ENCODE results near the gene FEZ2.

FEZ2 gene

GRCh38 chr2:36528274-36528673, 69.7 kb downstream of the FEZ2 start:
- Histone ChIP-seq H2BK120ac (ENCODE audit: insufficient read depth, low read length, poor library complexity) (no peak overlapping the region), H3K9ac (ENCODE audit: low read length) (no peak overlapping the region), H2AFZ (ENCODE audit: insufficient read depth, low read length, poor library complexity) (no peak overlapping the region), H3K79me2 (ENCODE audit: control insufficient read depth, insufficient read depth, low read length, poor library complexity) (no peaks in the 10 kb centered on the region), H3K27ac (ENCODE audit: low read depth, low read length) (no peak overlapping the region), H2AK5ac (ENCODE audit: low read length) (no peak overlapping the region), H3K9me3 (ENCODE audit: insufficient read depth, low read depth, low read length) (no peaks in the 10 kb centered on the region), H3K4ac (ENCODE audit: low read depth, low read length) (no peak overlapping the region), H3K36me3 (ENCODE audit: control insufficient read depth in 1 of 2, insufficient read depth in 2 of 2, low read length in 2 of 2) (peaks cover 11 to 24% of the 10 kb centered on the region in 2 experiments), H4K8ac (ENCODE audit: low read depth, low read length) (no peak overlapping the region), H4K12ac (ENCODE audit: low read depth, low read length) (no peak overlapping the region), H3K23ac (ENCODE audit: low read length) (no peak overlapping the region), H3K18ac (ENCODE audit: low read length) (no peak overlapping the region), H2BK12ac (ENCODE audit: low read length) (no peak overlapping the region), H4K91ac (ENCODE audit: low read depth, low read length) (no peak overlapping the region), H3K14ac (ENCODE audit: low read length) (no peak overlapping the region), H3K4me2 (ENCODE audit: low read length) (no peak overlapping the region), H3K4me3 (ENCODE audit: low read depth, low read length) (no peak overlapping the region), H2BK5ac (ENCODE audit: low read depth, low read length, poor library complexity) (no peak overlapping the region), H3K79me1 (ENCODE audit: low read length) (no peaks in the 10 kb centered on the region), H3K4me1 (ENCODE audit: control insufficient read depth in 1 of 2, insufficient read depth in 2 of 2, low read length in 2 of 2) (no peaks in the 10 kb centered on the region), H3K27me3 (ENCODE audit: insufficient read depth, low read length) (no peaks in the 10 kb centered on the region)
- DNase-seq, result no peak
- no CpG with 5 or more reads among the region's 4 CpGs for WGBS (ENCODE audit: extremely low coverage, insufficient coverage, insufficient read length)

- Histone ChIP-seq H2BK120ac (ENCODE audit: insufficient read depth, low read length, poor library complexity) (no peak overlapping the region), H3K4me3 (ENCODE audit: low read depth, low read length) (no peak overlapping the region), H2BK12ac (ENCODE audit: low read length) (no peak overlapping the region), H4K8ac (ENCODE audit: low read depth, low read length) (no peak overlapping the region), H3K18ac (ENCODE audit: low read length) (no peak overlapping the region), H3K14ac (ENCODE audit: low read length) (no peak overlapping the region), H4K91ac (ENCODE audit: low read depth, low read length) (no peak overlapping the region), H3K36me3 (ENCODE audit: control insufficient read depth in 1 of 2, insufficient read depth in 2 of 2, low read length in 2 of 2) (peaks cover 11 to 27% of the 10 kb centered on the region in 2 experiments), H3K27me3 (ENCODE audit: insufficient read depth, low read length) (no peaks in the 10 kb centered on the region), H3K4me1 (ENCODE audit: control insufficient read depth in 1 of 2, insufficient read depth in 2 of 2, low read length in 2 of 2) (no peaks in the 10 kb centered on the region), H2BK5ac (ENCODE audit: low read depth, low read length, poor library complexity) (no peak overlapping the region), H2AK5ac (ENCODE audit: low read length) (no peak overlapping the region), H3K27ac (ENCODE audit: low read depth, low read length) (no peak overlapping the region), H3K9ac (ENCODE audit: low read length) (no peak overlapping the region), H4K12ac (ENCODE audit: low read depth, low read length) (no peak overlapping the region), H3K23ac (ENCODE audit: low read length) (no peak overlapping the region), H3K4ac (ENCODE audit: low read depth, low read length) (no peak overlapping the region), H3K4me2 (ENCODE audit: low read length) (no peak overlapping the region), H3K9me3 (ENCODE audit: insufficient read depth, low read depth, low read length) (no peaks in the 10 kb centered on the region), H2AFZ (ENCODE audit: insufficient read depth, low read length, poor library complexity) (no peak overlapping the region), H3K79me2 (ENCODE audit: control insufficient read depth, insufficient read depth, low read length, poor library complexity) (no peaks in the 10 kb centered on the region), H3K79me1 (ENCODE audit: low read length) (no peaks in the 10 kb centered on the region)
- WGBS (ENCODE audit: extremely low coverage, insufficient coverage, insufficient read length), result no CpG with 5 or more reads among the region's 2 CpGs
- DNase-seq, result no peak
Observed at GRCh38 chr2:36526226-36526625, 71.7 kb downstream of the FEZ2 start.

GRCh38 chr2:36525245-36525644, 72.7 kb downstream of the FEZ2 start:
- Histone ChIP-seq H3K9me3 (ENCODE audit: insufficient read depth, low read depth, low read length) (no peaks in the 10 kb centered on the region), H3K23ac (ENCODE audit: low read length) (no peak overlapping the region), H3K9ac (ENCODE audit: low read length) (no peak overlapping the region), H2BK12ac (ENCODE audit: low read length) (no peak overlapping the region), H2AFZ (ENCODE audit: insufficient read depth, low read length, poor library complexity) (no peak overlapping the region), H4K12ac (ENCODE audit: low read depth, low read length) (no peak overlapping the region), H3K27me3 (ENCODE audit: insufficient read depth, low read length) (no peaks in the 10 kb centered on the region), H3K14ac (ENCODE audit: low read length) (no peak overlapping the region), H3K36me3 (ENCODE audit: control insufficient read depth in 1 of 2, insufficient read depth in 2 of 2, low read length in 2 of 2) (peaks cover 8 to 27% of the 10 kb centered on the region in 2 experiments), H4K91ac (ENCODE audit: low read depth, low read length) (no peak overlapping the region), H2BK120ac (ENCODE audit: insufficient read depth, low read length, poor library complexity) (no peak overlapping the region), H3K79me1 (ENCODE audit: low read length) (no peaks in the 10 kb centered on the region), H3K4me2 (ENCODE audit: low read length) (no peak overlapping the region), H3K4ac (ENCODE audit: low read depth, low read length) (no peak overlapping the region), H3K4me1 (ENCODE audit: control insufficient read depth in 1 of 2, insufficient read depth in 2 of 2, low read length in 2 of 2) (no peaks in the 10 kb centered on the region), H3K27ac (ENCODE audit: low read depth, low read length) (no peak overlapping the region), H3K4me3 (ENCODE audit: low read depth, low read length) (no peak overlapping the region), H2BK5ac (ENCODE audit: low read depth, low read length, poor library complexity) (no peak overlapping the region), H3K18ac (ENCODE audit: low read length) (no peak overlapping the region), H3K79me2 (ENCODE audit: control insufficient read depth, insufficient read depth, low read length, poor library complexity) (no peaks in the 10 kb centered on the region), H4K8ac (ENCODE audit: low read depth, low read length) (no peak overlapping the region), H2AK5ac (ENCODE audit: low read length) (no peak overlapping the region)
- no CpG with 5 or more reads among the region's 5 CpGs for WGBS (ENCODE audit: extremely low coverage, insufficient coverage, insufficient read length)
- DNase-seq, result no peak

GRCh38 chr2:36523153-36523552, 74.8 kb downstream of the FEZ2 start:
- Histone ChIP-seq H3K79me1 (ENCODE audit: low read length) (no peaks in the 10 kb centered on the region), H4K8ac (ENCODE audit: low read depth, low read length) (no peak overlapping the region), H3K9me3 (ENCODE audit: insufficient read depth, low read depth, low read length) (no peaks in the 10 kb centered on the region), H3K27ac (ENCODE audit: low read depth, low read length) (no peak overlapping the region), H3K4me1 (ENCODE audit: control insufficient read depth in 1 of 2, insufficient read depth in 2 of 2, low read length in 2 of 2) (no peaks in the 10 kb centered on the region), H3K14ac (ENCODE audit: low read length) (no peak overlapping the region), H3K4me3 (ENCODE audit: low read depth, low read length) (no peak overlapping the region), H2BK5ac (ENCODE audit: low read depth, low read length, poor library complexity) (no peak overlapping the region), H3K9ac (ENCODE audit: low read length) (no peak overlapping the region), H4K12ac (ENCODE audit: low read depth, low read length) (no peak overlapping the region), H3K27me3 (ENCODE audit: insufficient read depth, low read length) (no peaks in the 10 kb centered on the region), H3K79me2 (ENCODE audit: control insufficient read depth, insufficient read depth, low read length, poor library complexity) (no peaks in the 10 kb centered on the region), H2AFZ (ENCODE audit: insufficient read depth, low read length, poor library complexity) (no peak overlapping the region), H3K4me2 (ENCODE audit: low read length) (no peak overlapping the region), H3K23ac (ENCODE audit: low read length) (no peak overlapping the region), H2BK12ac (ENCODE audit: low read length) (no peak overlapping the region), H3K36me3 (ENCODE audit: control insufficient read depth in 1 of 2, insufficient read depth in 2 of 2, low read length in 2 of 2) (peaks cover 10 to 32% of the 10 kb centered on the region in 2 experiments), H3K4ac (ENCODE audit: low read depth, low read length) (no peak overlapping the region), H3K18ac (ENCODE audit: low read length) (no peak overlapping the region), H4K91ac (ENCODE audit: low read depth, low read length) (no peak overlapping the region), H2AK5ac (ENCODE audit: low read length) (no peak overlapping the region), H2BK120ac (ENCODE audit: insufficient read depth, low read length, poor library complexity) (no peak overlapping the region)
- no peak for DNase-seq
- no CpG with 5 or more reads among the region's 4 CpGs for WGBS (ENCODE audit: extremely low coverage, insufficient coverage, insufficient read length)
